ENCODE measurements around the gene LUZP2. TPM values are rescaled to one million over a fixed set of nuclear protein-coding genes. Genes with fewer than 3 reads are reported as not detected.

The LUZP2 gene
- total RNA-seq, 1 experiment from 2014 or later: 3.8 TPM

- H3K27ac Mint-ChIP-seq: peak overlapping the region; percentile 15; the same call in 1 of the 2 replicates
- ChIA-PET POLR2A (no interaction called here), CTCF (no interaction called here)
- TF ChIP-seq ZNF317 (CRISPR knock-in tag; IDR thresholded peaks at IDR 0.05; ENCODE audit: borderline replicate concordance, low read depth) (no peak), ZNF671 (CRISPR knock-in tag; IDR thresholded peaks at IDR 0.05) (no peak), IRF2 (CRISPR knock-in tag; IDR thresholded peaks at IDR 0.05; ENCODE audit: borderline replicate concordance, low read depth) (no peak), ZNF263 (CRISPR knock-in tag; IDR thresholded peaks at IDR 0.05; ENCODE audit: low read depth) (no peak), ERG (CRISPR knock-in tag; IDR thresholded peaks at IDR 0.05) (no peak), ATF2 (CRISPR knock-in tag; IDR thresholded peaks at IDR 0.05; ENCODE audit: borderline replicate concordance, low read depth) (no peak), CTCF (IDR thresholded peaks at IDR 0.05) (no peak), CDX4 (CRISPR knock-in tag; IDR thresholded peaks at IDR 0.05; ENCODE audit: borderline replicate concordance) (no peak), TEAD1 (CRISPR knock-in tag; IDR thresholded peaks at IDR 0.05) (no peak), ZNF532 (CRISPR knock-in tag; IDR thresholded peaks at IDR 0.05; ENCODE audit: borderline replicate concordance) (no peak), CBFB (CRISPR knock-in tag; IDR thresholded peaks at IDR 0.05; ENCODE audit: low read depth) (no peak), GTF2I (CRISPR knock-in tag; conservative IDR thresholded peaks at IDR 0.05) (no peak), ELF4 (CRISPR knock-in tag; IDR thresholded peaks at IDR 0.05; ENCODE audit: low read depth) (no peak), AFF4 (CRISPR knock-in tag; IDR thresholded peaks at IDR 0.05; ENCODE audit: borderline replicate concordance) (no peak), SP1 (CRISPR knock-in tag; conservative IDR thresholded peaks at IDR 0.05) (no peak), ZBTB43 (CRISPR knock-in tag; IDR thresholded peaks at IDR 0.05) (no peak), TEAD4 (CRISPR knock-in tag; IDR thresholded peaks at IDR 0.05) (no peak), ZNF416 (CRISPR knock-in tag; IDR thresholded peaks at IDR 0.05) (no peak), ETV6 (CRISPR knock-in tag; IDR thresholded peaks at IDR 0.05) (no peak), NR1H2 (CRISPR knock-in tag; IDR thresholded peaks at IDR 0.05) (no peak)
- peaks cover 18% of the 10 kb centered on the region for H3K4me1 Mint-ChIP-seq
- no peak overlapping the region for H3K4me3 Mint-ChIP-seq
- H3K9me3 Mint-ChIP-seq: peaks cover 9% of the 10 kb centered on the region; the same call in 1 of the 2 replicates
- DNase-seq (ENCODE audit: low spot score): no peak
- H3K36me3 Mint-ChIP-seq: peaks cover 3% of the 10 kb centered on the region
- no peaks in the 10 kb centered on the region for H3K27me3 Mint-ChIP-seq (ENCODE audit: low read depth)
- ATAC-seq: no peak
These were observed 145.8 kb downstream of the LUZP2 start for GRCh38 chr11:24642648-24643047.
